Muscle layer of duodenum (tissue), 2 donors: ENCODE data around the gene SSC5D.

Experiments used
- H3K27ac ChIP-seq: one replicate; pipeline ENCODE4 v1.7.0; 2013; ENCODE audit warnings: mild to moderate bottlenecking, low read length
- H3K27me3 ChIP-seq: one replicate; pipeline ENCODE4 v1.7.0; 2013; ENCODE audit warnings: low read depth, mild to moderate bottlenecking, control low read depth, low read length
- H3K36me3 ChIP-seq, 2 donors: one replicate each; pipeline ENCODE4 v1.7.0; 2013; ENCODE audit warnings: low read length in 2 of 2, control low read depth in 1 of 2, mild to moderate bottlenecking in 1 of 2; ENCODE audit not compliant: insufficient read depth in 2 of 2, control insufficient read depth in 1 of 2
- H3K4me1 ChIP-seq, 2 donors: one replicate each; pipeline ENCODE4 v1.7.0; 2013; ENCODE audit warnings: low read length in 2 of 2, mild to moderate bottlenecking in 2 of 2, control low read depth in 1 of 2, moderate library complexity in 1 of 2; ENCODE audit not compliant: insufficient read depth in 2 of 2, control insufficient read depth in 1 of 2
- H3K4me3 ChIP-seq, 2 donors: one replicate each; pipeline ENCODE4 v1.7.0; 2013; ENCODE audit warnings: low read length in 2 of 2, low read depth in 1 of 2, mild to moderate bottlenecking in 1 of 2
- H3K9me3 ChIP-seq, 2 donors: one replicate each; pipeline ENCODE4 v1.7.0; 2013; ENCODE audit warnings: low read length in 2 of 2, control low read depth in 1 of 2, mild to moderate bottlenecking in 1 of 2; ENCODE audit not compliant: control insufficient read depth in 1 of 2
- donor health status: healthy.

SSC5D gene

GRCh38 chr19:55487924-55488687 lies at the start of gene SSC5D:
TSS of gene SSC5D (plus strand) at chr19:55488436. CDS start at chr19:55488590, 154 bp downstream.
- peak within 1 kb of the TSS; percentile 84 for H3K27ac ChIP-seq
- H3K4me3 ChIP-seq: peak within 1 kb of the TSS; percentile 37 to 64
- peaks cover 3 to 89% of the 10 kb centered on the region in 2 donors for H3K4me1 ChIP-seq
- peaks cover 0 to 2% of the 10 kb centered on the region in 2 donors for H3K36me3 ChIP-seq
- no peaks in the 10 kb centered on the region for H3K9me3 ChIP-seq
- no peaks in the 10 kb centered on the region for H3K27me3 ChIP-seq

GRCh38 chr19:55439052-55439451 lies 49.2 kb upstream of the SSC5D start:
- H3K9me3 ChIP-seq: no peaks in the 10 kb centered on the region
- H3K27me3 ChIP-seq: peaks cover 48% of the 10 kb centered on the region
- H3K36me3 ChIP-seq: no peaks in the 10 kb centered on the region
- H3K4me1 ChIP-seq: peaks cover 0 to 12% of the 10 kb centered on the region in 2 donors
- H3K27ac ChIP-seq: no peak overlapping the region
- no peak overlapping the region for H3K4me3 ChIP-seq

GRCh38 chr19:55440411-55441105 lies 47.7 kb upstream of the SSC5D start:
- Histone ChIP-seq H3K27me3 (peaks cover 50% of the 10 kb centered on the region), H3K27ac (no peak overlapping the region), H3K4me1 (peaks cover 0 to 12% of the 10 kb centered on the region in 2 donors), H3K4me3 (no peak overlapping the region), H3K36me3 (no peaks in the 10 kb centered on the region), H3K9me3 (no peaks in the 10 kb centered on the region)

- Histone ChIP-seq H3K4me3 (no peak overlapping the region), H3K36me3 (no peaks in the 10 kb centered on the region), H3K27me3 (peaks cover 50% of the 10 kb centered on the region), H3K9me3 (no peaks in the 10 kb centered on the region), H3K27ac (no peak overlapping the region), H3K4me1 (peaks cover 0 to 12% of the 10 kb centered on the region in 2 donors)
Measured at GRCh38 chr19:55441319-55441691, 46.9 kb upstream of the SSC5D start.

GRCh38 chr19:55441692-55442321 lies 46.4 kb upstream of the SSC5D start:
- H3K27me3 ChIP-seq: peaks cover 50% of the 10 kb centered on the region

GRCh38 chr19:55442372-55442961 lies 45.8 kb upstream of the SSC5D start:
- Histone ChIP-seq H3K4me1 (peaks cover 0 to 12% of the 10 kb centered on the region in 2 donors), H3K27ac (no peak overlapping the region), H3K27me3 (peaks cover 52% of the 10 kb centered on the region), H3K36me3 (no peaks in the 10 kb centered on the region), H3K9me3 (no peaks in the 10 kb centered on the region), H3K4me3 (no peak overlapping the region)

More at GRCh38 chr19:55441692-55442321, 46.4 kb upstream of the SSC5D start:
- H3K4me3 ChIP-seq: no peak overlapping the region
- no peaks in the 10 kb centered on the region for H3K9me3 ChIP-seq
- H3K36me3 ChIP-seq: no peaks in the 10 kb centered on the region
- H3K4me1 ChIP-seq: peaks cover 0 to 12% of the 10 kb centered on the region in 2 donors
- no peak overlapping the region for H3K27ac ChIP-seq

GRCh38 chr19:55443045-55443823 lies 45.0 kb upstream of the SSC5D start, which contains the start of gene SHISA7:
TSS of gene SHISA7 (minus strand) at chr19:55443300. CDS start at chr19:55442863, 437 bp downstream.
- H3K27me3 ChIP-seq: peaks cover 52% of the 10 kb centered on the region

GRCh38 chr19:55443824-55444480 lies 44.3 kb upstream of the SSC5D start:
- H3K36me3 ChIP-seq: no peaks in the 10 kb centered on the region
- no peak overlapping the region for H3K27ac ChIP-seq

More at GRCh38 chr19:55443045-55443823, 45.0 kb upstream of the SSC5D start, which contains the start of gene SHISA7:
- no peak within 1 kb of the TSS for H3K4me3 ChIP-seq
- no peaks in the 10 kb centered on the region for H3K36me3 ChIP-seq
- H3K4me1 ChIP-seq: peaks cover 0 to 12% of the 10 kb centered on the region in 2 donors
- no peaks in the 10 kb centered on the region for H3K9me3 ChIP-seq
- no peak within 1 kb of the TSS for H3K27ac ChIP-seq

GRCh38 chr19:55444646-55445045 lies 43.6 kb upstream of the SSC5D start:
- H3K36me3 ChIP-seq: no peaks in the 10 kb centered on the region
- no peak overlapping the region for H3K4me3 ChIP-seq
- H3K27ac ChIP-seq: no peak overlapping the region
- peaks cover 0 to 12% of the 10 kb centered on the region in 2 donors for H3K4me1 ChIP-seq
- no peaks in the 10 kb centered on the region for H3K9me3 ChIP-seq
- H3K27me3 ChIP-seq: peaks cover 53% of the 10 kb centered on the region

More at GRCh38 chr19:55443824-55444480, 44.3 kb upstream of the SSC5D start:
- no peaks in the 10 kb centered on the region for H3K9me3 ChIP-seq
- peaks cover 49% of the 10 kb centered on the region for H3K27me3 ChIP-seq
- H3K4me1 ChIP-seq: peaks cover 0 to 12% of the 10 kb centered on the region in 2 donors
- H3K4me3 ChIP-seq: no peak overlapping the region

GRCh38 chr19:55446060-55446459 lies 42.2 kb upstream of the SSC5D start:
- Histone ChIP-seq H3K9me3 (no peaks in the 10 kb centered on the region), H3K27ac (no peak overlapping the region), H3K4me3 (no peak overlapping the region), H3K4me1 (peaks cover 0 to 10% of the 10 kb centered on the region in 2 donors), H3K27me3 (peaks cover 51% of the 10 kb centered on the region), H3K36me3 (no peaks in the 10 kb centered on the region)
